Measurements from ENCODE around the gene ZBED2.
"Not testable (repeated sequence)": the region's sequence is repeated elsewhere in the genome, so short reads cannot be mapped to it uniquely, and the experiment has no call there.

ZBED2 gene, protein sequence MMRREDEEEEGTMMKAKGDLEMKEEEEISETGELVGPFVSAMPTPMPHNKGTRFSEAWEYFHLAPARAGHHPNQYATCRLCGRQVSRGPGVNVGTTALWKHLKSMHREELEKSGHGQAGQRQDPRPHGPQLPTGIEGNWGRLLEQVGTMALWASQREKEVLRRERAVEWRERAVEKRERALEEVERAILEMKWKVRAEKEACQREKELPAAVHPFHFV

DNA sequence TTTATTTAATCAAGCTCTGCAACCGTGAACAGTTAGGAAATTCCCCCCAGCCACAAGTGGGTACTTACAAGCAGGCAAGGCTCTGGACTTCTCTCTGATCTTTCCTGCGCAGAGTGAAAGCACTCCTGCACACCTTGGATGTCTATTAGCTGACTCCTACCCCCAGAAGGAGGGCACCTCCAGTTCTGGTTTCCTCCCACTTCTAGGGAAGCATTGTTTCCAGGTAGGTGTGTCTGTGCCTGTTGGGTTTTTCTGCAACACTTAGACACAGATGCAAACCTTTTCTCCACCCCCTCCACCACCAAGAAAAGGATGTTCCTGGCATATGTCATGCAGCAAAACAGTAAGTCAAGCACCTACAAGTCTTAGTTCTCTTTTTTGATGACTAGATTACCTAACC is at the start of gene ZBED2:
TSS of gene ZBED2 (minus strand) at position 115 of the 400 bp plus-strand sequence. CDS start 1,145 bp downstream, outside the sequence.
- DNase-seq (ENCODE audit: low spot score), result no peak

DNA sequence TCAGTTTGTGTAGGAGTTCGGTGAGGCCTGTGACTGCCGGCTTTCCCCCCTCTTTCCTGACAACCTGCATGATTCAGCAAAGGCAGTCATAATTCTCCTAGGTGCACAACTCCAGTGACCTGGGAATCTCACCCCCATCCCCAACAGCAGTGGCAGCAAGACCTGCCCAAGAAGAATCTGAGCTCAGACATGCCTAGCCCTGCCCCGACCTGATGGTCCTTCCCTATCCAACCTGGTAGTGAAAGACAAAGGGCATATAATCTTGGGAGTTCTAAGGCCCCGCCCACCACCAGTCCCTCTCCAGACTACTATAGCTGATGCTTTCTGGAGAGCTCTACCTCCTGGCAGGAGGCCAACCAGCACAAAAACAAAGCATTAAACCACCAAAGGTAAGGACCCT is 44.2 kb upstream of the ZBED2 start:
- no peak for DNase-seq (ENCODE audit: low spot score)

DNA sequence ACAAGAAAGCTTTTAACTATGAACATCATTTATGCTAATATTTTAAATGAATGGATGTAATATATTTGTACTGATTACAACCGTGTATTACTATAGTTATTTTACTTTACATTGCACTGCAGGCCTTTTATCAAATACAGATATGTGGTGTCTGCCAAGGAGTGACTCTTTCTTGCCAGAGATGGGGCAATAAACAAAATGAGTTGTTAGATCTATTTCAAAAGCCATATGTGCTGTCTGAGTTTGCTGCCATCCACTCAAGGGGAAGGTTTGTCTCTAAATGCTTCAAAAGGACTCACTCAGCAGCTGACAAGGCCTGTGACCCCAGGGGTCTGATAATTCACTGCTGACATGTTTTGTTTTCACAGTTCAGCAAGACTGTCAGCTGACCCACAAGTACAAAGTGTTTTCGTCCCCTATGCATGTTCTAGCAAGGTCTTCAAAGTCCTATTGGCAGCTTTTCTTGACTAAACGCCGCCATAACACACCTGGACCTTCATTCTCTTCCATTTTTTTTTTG is 41.3 kb upstream of the ZBED2 start:
- no peak for DNase-seq (ENCODE audit: low spot score)

DNA sequence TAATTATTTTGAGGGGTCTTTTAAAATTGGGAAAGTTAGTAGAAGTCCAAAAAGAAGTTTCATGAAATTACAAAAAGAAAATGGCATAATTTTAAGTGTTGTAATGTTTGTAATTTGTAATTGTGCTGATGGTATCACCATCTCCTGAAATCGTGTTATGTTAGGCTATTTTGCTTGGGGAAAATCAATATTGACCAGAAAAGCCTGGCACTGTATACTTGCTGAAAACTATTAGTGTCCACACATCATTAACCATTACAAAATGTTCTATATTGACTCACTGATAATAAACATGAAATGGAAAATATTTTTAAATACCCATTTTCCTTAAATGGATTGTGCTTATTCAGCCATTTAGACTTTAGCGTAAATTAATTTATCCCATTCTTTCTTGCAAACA is 40.3 kb upstream of the ZBED2 start:
- no peak for DNase-seq (ENCODE audit: low spot score)

- DNase-seq (ENCODE audit: low spot score), result not testable (repeated sequence)
Measured at GRCh38 chr3:111630638-111631037, 35.5 kb upstream of the ZBED2 start.

DNA sequence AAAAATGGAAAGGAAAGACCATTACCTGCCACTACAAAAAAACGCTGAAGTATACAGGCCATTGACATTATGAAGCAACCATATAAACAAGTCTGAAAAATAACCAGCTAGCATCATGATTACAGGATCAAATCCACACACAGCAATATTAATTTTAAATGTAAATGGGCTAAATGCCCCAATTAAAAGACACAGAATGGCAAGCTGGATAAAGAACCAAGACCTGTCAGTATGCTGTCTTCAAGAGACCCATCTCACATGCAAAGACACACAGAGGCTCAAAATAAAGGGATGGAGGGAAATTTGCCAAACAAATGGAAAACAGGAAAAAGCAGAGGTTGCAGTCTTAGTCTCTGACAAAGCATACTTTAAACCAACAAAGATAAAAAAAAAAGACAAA is 33.9 kb upstream of the ZBED2 start:
- not testable (repeated sequence) for DNase-seq (ENCODE audit: low spot score)

DNA sequence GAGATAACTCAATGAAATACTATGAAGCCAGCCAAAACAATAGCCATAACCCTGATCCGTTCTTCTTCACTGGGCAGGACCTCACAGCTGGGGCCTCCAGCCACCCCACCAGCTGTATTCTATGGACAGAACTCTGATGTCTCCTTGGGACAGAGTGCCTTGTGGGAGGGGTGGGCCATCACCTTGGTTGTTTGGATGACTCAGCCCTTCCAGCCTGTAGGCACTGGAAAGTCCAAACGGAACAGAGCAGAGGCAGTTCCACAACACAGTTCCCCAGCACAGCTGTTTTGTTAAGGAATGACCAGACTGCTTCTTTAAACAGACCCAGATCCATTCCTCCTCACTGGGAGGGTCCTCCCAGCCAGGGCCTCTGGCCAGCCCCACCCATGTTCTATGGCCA is 31.9 kb upstream of the ZBED2 start:
- DNase-seq (ENCODE audit: low spot score), result no peak

DNA sequence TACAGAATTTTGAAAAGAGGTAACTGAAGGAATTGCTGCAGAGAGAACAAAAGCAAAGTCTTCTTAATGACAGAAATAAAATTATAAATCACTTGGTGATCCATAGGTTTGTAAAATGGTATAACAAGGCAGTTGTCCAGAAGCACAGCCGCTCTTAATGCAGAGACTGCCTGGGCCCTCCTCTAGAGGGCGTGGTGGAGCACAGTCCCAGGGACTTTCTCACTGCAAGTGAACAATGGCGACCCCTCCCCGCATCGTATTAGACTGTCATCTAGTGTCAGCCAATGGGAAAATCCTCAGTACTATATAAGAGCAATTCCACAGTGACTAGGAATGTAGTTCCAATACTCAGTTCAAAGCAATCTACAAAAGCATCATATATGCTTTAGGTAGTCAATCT is 26.4 kb upstream of the ZBED2 start:
- no peak for DNase-seq (ENCODE audit: low spot score)

DNA sequence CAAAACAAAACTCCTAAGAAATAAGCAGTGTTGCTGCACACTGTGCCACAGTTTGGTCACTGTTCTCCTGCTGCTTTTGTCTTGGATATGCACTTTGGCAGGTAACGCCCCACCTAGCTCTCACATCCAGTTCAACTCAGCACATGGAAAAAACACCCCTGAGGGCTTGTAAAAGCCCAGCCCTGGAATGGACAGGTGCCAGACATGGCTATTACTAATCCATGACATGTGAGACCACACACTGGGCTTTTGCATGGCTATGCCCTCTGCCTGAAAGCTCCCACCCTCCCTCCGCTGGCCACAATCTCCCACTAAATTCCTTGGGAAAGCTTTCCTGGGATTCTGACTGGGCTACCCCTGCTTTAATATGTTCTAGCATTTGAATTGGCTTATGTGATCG is 24.7 kb upstream of the ZBED2 start:
- DNase-seq (ENCODE audit: low spot score), result no peak

DNA sequence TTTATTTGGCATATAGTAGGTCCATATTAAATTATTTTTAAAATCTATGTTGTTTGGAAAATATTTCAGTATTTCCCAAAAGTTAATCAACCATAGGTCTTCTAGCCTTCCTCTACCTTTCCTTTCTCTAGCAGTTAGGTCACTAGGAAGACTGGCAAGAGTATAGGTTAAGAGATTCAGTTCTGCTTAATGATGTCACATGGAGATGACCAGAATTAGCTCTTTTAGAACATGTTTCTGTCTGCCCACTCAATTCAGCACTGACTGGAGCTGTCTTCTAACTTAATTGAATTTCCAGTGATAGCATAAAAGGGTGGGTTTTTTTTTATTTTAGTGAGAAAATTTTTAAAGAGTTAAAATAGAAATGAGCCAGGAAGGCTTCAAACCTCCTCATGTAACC is 23.8 kb upstream of the ZBED2 start:
- no peak for DNase-seq (ENCODE audit: low spot score)

GRCh38 chr3:111617912-111618601 is 22.9 kb upstream of the ZBED2 start:
- no peak for DNase-seq (ENCODE audit: low spot score)

DNA sequence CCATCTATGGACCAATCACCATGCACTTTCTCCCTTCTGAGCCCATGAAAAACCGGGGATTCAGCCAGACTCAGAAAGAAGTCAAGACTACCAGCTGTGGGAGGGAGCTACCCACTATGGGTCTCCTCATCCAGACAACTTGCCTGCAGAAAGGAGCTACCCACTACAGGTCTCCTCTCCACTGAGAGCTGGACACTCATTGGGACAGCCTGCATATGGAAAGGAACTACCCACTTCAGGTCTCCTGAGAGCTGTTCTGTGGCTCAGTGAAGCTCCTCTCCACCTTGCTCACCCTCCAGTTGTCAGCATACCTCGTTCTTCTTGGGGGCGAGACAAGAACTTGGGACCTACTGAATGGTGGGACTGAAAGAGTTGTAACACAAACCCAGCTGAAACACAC is 22.3 kb upstream of the ZBED2 start:
- DNase-seq (ENCODE audit: low spot score), result no peak

- no peak for DNase-seq (ENCODE audit: low spot score)
Measured at GRCh38 chr3:111616417-111617105, 21.4 kb upstream of the ZBED2 start.

DNA sequence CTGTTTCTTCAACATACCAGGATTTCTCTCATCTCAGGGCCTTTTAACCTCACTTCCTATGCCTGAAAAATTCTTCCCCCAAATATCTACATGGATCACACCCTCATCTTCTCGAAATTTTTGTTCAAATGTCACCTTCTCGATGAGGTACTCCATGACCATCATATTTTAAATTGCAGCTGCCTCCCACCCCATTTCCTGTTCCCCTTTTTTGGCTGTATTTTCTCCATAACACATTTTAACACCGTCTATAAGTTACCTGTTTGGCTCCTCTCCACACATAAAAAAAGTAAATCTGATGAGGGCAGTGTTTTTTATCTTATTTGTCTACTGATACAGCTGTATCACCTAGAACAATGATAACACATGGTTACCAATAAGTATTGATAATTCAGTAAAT is 20.7 kb upstream of the ZBED2 start:
- no peak for DNase-seq (ENCODE audit: low spot score)

GRCh38 chr3:111613294-111613693 is 18.1 kb upstream of the ZBED2 start:
- DNase-seq (ENCODE audit: low spot score), result no peak

DNA sequence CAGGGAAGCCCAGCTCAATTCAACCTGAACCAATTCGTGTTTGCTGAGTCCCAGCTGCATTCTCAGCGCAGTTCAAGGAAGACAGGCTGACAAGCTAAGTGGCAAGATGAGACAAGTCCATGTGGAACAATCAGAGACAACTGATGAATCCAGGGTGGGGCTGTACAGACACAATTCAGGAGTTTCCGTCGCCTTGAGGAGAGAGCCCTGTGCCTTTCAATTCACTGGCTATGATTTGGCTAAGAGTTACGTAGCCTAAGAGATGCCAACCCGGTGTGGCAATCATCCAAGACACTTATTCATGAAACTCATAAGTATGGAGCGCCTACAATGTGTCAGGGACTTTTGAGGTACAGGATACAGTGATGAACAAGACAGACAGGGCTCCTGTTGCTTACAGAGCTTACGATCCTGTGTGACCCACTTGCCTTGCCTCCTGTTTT is 15.5 kb upstream of the ZBED2 start:
- no peak for DNase-seq (ENCODE audit: low spot score)

DNA sequence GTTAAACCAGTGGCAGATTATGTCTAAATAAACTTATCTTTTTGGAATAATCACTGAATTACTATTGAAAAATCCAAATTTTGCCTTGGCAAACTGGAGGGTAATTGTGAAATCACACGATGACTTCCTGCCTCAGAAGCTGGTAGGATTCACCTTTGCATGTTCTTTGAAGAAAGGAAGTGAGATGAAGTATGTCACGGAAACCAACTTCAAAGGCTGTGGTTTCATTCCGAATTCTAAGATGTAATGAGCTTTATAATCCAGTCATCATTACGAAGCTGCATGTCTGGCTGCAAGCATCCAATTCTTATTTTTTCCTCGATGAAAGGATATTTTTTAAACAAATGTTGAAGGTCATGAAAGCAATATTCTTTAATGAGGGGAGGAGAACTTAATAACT is 15.0 kb upstream of the ZBED2 start:
- DNase-seq (ENCODE audit: low spot score), result no peak

- DNase-seq (ENCODE audit: low spot score), result no peak
Measured at GRCh38 chr3:111609700-111610099, 14.6 kb upstream of the ZBED2 start.

- DNase-seq (ENCODE audit: low spot score), result no peak
Measured at GRCh38 chr3:111608383-111608782, 13.2 kb upstream of the ZBED2 start.

- DNase-seq (ENCODE audit: low spot score), result no peak
Measured at GRCh38 chr3:111607240-111607920, 12.2 kb upstream of the ZBED2 start.

DNA sequence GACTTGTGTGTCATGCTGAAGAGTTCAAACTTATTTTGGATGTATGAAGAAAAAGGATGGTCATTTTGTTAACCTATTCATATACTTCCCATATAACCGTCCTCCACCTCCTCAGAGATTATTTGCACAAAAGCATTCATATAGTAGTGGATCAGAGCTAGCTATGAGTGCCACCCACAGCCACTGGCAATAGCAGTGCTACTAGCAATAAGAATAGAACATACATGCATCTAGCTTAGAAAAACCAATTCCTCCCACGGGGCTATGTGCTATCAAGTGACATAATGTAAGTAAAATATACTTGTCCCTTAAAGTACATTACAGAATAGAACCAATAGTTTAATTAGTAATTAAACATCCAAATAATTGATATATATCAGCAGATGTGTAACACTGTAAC is 10.3 kb upstream of the ZBED2 start:
- no peak for DNase-seq (ENCODE audit: low spot score)

GRCh38 chr3:111605018-111605417 is 9.9 kb upstream of the ZBED2 start:
- DNase-seq (ENCODE audit: low spot score), result no peak

DNA sequence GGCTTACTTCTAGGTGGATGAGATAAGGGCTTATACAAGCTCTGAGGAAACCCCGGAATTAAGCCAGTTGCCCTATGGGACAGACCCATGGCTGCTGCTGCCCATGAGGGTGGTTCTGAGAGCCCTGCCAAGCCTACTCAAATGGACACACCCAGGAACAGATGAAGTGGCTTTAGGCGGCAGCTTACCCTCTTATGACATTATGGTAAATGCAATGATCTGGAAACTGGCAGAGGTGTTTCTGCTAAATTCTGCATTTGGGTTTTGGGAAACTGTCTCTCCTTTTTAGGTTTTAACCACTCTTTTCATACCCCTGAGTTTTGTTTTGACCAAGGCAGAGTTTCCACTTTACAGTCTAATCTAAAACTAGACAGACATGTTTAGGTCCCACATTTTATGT is 9.0 kb upstream of the ZBED2 start:
- no peak for DNase-seq (ENCODE audit: low spot score)
